ENCODE results near the gene MAJIN.

- TF ChIP-seq CTCF (IDR thresholded peaks at IDR 0.05), result no peak
- no peak for TF ChIP-seq POLR2A (IDR thresholded peaks at IDR 0.05)
- no peak for TF ChIP-seq POLR2AphosphoS5 (IDR thresholded peaks at IDR 0.05)
These were observed 35.4 kb downstream of the MAJIN start for GRCh38 chr11:64936539-64936938.

All from prostate gland (tissue), 2 donors.